HG03196 (cell line): ENCODE results near the gene NR1D1.

Experiments
- ATAC-seq: cut with Tn5 transposase; IDR thresholded peaks from one replicate; pipeline ENCODE4 v1.9.1; 2021; ENCODE audit not compliant: unreplicated experiment

The NR1D1 gene

GRCh38 chr17:40097931-40098845 lies 2.2 kb downstream of the NR1D1 start:
- no peak for ATAC-seq

- no peak for ATAC-seq
These were observed 3.3 kb downstream of the NR1D1 start for GRCh38 chr17:40097087-40097486.

GRCh38 chr17:40095944-40096791 lies 4.2 kb downstream of the NR1D1 start:
- peak; percentile 48 for ATAC-seq

GRCh38 chr17:40095351-40095943 lies 4.9 kb downstream of the NR1D1 start:
- ATAC-seq, result no peak

GRCh38 chr17:40094874-40095273 lies 5.5 kb downstream of the NR1D1 start:
- ATAC-seq, result no peak

- ATAC-seq, result no peak
These were observed 6.7 kb downstream of the NR1D1 start for GRCh38 chr17:40093580-40094201.

- ATAC-seq, result no peak
These were observed 7.3 kb downstream of the NR1D1 start for GRCh38 chr17:40093005-40093579.

GRCh38 chr17:40092581-40092980 lies 7.8 kb downstream of the NR1D1 start:
- ATAC-seq, result no peak

- ATAC-seq, result no peak
These were observed 8.5 kb downstream of the NR1D1 start for GRCh38 chr17:40091691-40092397.

- no peak for ATAC-seq
These were observed 9.9 kb downstream of the NR1D1 start for GRCh38 chr17:40090237-40091119.

- no peak for ATAC-seq
These were observed 11.1 kb downstream of the NR1D1 start for GRCh38 chr17:40089077-40089895.

- no peak for ATAC-seq
These were observed 12.3 kb downstream of the NR1D1 start for GRCh38 chr17:40087903-40088718.

GRCh38 chr17:40087049-40087794 lies 13.2 kb downstream of the NR1D1 start:
- no peak for ATAC-seq

GRCh38 chr17:40086150-40087044 lies 14.0 kb downstream of the NR1D1 start:
- no peak for ATAC-seq

GRCh38 chr17:40084477-40084876 lies 15.9 kb downstream of the NR1D1 start:
- ATAC-seq, result no peak

GRCh38 chr17:40079545-40079944 lies 20.8 kb downstream of the NR1D1 start:
- no peak for ATAC-seq
